HG02610 (cell line): Measurements from ENCODE around the gene FOSB.
A peak's percentile ranks its signal among the peaks of the same experiment; 100 is the strongest.

Experiments used
- ATAC-seq: cut with Tn5 transposase; IDR thresholded peaks from one replicate; pipeline ENCODE4 v1.9.1; 2021; ENCODE audit warnings: mild to moderate bottlenecking, moderate library complexity; ENCODE audit not compliant: unreplicated experiment

The FOSB gene

DNA sequence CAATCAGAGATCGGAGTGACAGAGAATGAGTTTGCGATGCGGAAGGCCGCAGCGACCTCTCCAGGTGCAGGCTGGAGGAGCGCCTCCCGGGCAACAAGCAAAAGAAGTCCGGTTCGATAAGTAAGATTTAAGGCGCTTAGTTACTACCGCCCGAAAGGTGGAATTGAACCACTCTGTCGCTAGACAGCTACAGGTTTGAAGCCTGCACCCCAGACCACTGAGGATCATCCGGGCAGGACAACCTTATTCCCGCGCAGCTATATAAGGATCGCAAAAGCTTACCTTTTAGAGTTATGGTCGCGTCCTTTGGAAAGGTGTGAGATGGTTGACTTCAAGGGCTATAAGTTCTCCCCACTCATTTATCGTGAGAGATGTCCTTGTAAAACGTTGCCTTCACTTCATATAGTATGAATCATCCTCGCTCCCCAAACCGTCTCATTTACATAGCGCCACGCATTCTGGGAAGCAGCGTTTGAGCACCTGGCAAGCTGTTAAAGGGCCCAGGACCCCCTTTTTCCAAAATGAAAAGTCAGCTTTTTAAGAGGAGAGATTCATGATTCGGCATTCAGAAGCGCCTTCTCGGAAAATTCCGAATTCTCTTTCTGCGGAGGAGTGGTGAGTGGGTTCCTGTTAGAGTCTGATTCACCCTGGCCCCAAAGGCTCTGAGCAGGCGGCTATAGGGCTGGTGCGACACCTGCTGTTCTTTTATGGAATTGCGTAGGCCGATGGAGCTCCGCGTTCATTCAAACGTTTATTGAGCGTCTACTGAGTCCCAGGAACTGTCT, 10.8 kb downstream of the FOSB start:
- peak; percentile 63 for ATAC-seq

DNA sequence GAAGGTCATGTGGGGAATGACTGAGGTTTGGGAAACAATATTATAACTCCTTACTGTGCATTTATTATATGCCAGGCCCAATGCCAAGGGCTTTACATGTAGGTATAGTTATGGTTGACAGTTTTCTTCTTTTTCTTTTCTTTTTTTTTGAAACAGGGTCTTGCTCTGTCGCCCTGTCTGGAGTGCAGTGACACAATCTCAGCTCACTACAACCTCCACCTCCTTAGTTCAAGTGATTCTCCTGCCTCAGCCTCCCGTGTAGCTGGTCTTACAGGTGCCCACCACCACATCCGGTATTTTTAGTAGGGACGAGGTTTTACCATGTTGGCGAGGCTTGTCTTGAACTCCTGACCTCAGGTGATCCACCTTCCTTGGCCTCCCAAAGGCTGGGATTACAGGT, 15.2 kb downstream of the FOSB start:
- no peak for ATAC-seq

DNA sequence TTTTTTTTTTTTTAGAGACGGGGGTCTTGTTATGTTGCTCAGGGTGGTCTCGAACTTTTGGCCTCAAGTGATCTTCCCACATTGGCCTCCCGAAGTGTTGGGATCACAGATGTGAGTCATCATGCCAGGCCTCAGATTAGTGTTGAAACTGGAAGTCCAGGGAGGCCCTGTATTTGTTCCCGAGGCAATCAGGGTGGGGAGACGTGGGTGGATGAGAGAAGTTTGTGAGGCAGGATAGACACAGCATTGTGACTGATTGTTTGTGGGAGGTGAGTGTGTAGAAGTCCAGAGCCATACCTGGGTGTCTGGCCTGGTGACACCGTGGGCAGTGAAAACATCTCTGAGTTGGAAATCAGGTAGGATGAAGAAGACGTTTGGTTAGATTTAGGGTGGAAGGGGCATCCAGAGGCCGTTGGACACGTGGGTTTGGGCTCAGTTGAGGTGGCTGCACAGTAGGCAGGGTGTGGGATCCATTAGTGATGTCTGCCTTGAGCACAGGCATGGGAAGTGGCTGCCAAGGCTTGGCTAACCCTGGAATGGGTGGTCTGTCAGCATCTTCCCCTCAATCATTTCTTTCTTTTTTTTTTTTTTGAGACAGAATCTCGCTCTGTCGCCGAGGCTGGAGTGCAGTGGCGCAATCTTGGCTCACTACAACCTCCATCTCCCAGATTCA, 16.6 kb downstream of the FOSB start:
- ATAC-seq: no peak

- ATAC-seq: peak; percentile 90
These were observed 17.7 kb downstream of the FOSB start for GRCh38 chr19:45485305-45486077.

GRCh38 chr19:45488708-45489107, 20.9 kb downstream of the FOSB start:
- ATAC-seq: no peak

DNA sequence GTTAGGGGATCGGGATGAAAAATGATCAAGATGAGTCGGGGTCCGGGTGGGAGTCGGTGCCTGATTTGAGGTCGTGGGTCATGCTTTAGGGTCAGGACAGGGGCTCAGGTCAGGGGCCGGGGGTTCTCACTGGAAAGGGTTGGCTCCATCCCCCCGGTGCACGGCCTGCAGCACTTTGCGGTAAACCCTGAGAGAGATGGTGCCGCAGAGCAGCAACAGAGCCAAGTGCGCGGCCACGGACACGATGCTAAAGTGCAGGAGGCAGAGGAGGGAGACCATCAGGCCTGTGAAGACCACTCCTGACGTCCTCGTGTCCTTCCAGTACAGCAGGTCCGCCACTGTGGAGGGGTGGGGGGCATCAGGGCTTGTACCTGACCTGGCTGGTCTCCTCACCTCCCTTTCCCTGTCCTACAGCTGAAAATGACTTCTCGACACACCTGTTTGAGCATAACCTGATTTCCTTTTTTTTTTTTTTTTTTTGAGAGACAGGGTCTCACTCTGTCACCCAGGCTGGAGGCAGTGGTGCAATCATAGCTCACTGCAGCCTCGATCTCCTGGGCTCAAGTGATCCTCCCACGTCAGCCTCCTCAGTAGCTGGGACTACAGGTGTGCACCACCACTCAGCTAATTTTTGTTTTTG, 21.5 kb downstream of the FOSB start:
- ATAC-seq: no peak

- ATAC-seq: no peak
These were observed 24.4 kb downstream of the FOSB start for GRCh38 chr19:45492137-45492626.

- ATAC-seq: no peak
These were observed 25.1 kb downstream of the FOSB start for GRCh38 chr19:45492627-45493470.

GRCh38 chr19:45494261-45494916, 26.6 kb downstream of the FOSB start:
- ATAC-seq: no peak

- no peak for ATAC-seq
These were observed 27.4 kb downstream of the FOSB start for GRCh38 chr19:45495178-45495577.

DNA sequence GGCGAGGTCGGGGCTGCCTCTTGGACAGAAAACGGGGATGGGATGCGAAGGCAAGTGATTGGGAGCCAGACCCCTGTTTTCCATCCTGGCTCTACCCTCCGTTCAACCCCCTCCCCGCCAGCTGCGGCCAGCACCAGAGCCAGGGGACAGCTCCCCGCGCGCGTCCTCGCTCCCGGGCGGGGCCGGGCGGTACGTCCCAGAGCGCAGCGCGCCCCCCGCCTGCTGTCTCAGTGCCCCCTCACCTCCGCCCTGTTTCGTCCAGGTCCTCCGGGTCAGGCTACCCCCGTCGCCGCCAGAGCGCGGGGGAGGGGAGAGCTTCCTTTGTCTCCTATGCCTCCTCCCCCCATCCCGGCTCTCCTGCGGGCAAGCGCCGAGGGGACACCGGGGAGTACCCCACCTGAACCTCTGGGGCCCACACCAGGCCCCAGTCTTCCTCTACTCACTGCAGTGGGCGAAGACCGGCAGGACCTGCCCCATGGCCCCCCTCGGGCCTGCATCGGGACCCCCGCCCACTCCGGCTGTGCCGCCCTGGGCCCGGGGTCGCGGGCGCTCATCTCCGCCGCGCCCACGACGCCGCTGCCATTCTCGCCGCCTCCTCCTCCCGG, 28.7 kb downstream of the FOSB start:
- no peak for ATAC-seq

- no peak for ATAC-seq
These were observed 30.0 kb downstream of the FOSB start for GRCh38 chr19:45497791-45498190.

DNA sequence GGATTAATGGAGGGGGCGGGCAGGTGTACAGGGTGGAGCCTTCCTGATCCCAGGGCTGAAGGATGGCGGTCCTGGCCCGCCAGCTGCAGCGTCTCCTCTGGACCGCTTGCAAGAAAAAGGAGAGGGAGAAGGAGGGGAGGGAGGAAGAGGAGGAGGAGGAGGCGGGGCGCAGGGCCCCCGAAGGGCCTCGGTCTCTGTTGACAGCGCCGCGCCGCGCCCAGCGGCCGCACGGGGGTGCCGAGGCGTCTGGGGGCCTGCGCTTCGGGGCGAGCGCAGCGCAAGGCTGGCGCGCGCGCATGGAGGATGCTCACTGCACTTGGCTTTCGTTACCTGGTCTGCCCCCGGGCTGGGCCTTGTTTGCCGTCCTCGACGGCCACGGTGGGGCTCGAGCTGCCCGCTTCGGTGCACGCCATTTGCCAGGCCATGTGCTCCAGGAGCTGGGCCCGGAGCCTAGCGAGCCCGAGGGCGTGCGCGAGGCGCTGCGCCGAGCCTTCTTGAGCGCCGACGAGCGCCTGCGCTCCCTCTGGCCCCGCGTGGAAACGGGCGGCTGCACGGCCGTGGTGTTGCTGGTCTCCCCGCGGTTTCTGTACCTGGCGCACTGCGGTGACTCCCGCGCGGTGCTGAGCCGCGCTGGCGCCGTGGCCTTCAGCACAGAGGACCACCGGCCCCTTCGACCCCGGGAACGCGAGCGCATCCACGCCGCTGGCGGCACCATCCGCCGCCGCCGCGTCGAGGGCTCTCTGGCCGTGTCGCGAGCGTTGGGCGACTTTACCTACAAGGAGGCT, 30.8 kb downstream of the FOSB start, which contains the start of gene PPM1N:
Gene PPM1N (plus strand): TSS at position 33 of the 785 bp plus-strand sequence. CDS start 30 bp downstream, at position 63.
- no peak for ATAC-seq

DNA sequence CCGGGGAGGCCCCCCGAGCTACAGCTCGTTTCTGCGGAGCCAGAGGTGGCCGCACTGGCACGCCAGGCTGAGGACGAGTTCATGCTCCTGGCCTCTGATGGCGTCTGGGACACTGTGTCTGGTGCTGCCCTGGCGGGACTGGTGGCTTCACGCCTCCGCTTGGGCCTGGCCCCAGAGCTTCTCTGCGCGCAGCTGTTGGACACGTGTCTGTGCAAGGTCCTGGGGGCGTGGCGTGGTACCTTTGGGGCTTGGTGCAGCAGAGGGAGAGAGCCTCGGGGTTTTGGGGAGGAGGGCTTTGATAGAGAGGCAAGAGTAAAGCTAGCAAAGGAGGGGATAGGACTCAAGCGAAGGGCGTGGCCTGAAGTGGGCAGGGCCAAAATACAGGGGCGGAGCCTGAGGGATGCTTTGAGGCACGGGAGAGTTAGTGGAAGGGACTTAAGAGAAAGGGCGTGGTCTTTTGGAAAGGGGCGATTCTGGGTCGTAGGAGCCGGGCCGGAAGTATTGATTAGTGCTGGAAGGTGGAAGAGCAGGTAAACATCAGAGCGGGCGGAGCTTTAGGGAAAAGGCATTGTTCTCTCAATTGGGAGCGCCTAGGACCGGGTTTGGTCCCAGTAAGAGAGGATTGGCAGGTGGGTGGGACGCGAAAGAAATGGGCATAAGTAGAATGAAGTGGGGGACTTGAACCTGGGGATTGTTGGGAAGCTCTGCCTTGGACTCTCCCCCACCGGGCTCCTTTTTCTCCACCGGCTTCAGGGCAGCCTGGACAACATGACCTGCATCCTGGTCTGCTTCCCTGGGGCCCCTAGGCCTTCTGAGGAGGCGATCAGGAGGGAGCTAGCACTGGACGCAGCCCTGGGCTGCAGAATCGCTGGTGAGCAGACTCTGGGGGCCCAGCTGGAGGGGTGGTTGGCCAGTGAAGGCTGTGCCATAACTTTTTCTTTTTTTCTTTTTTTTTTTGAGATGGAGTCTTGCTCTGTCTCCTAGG, 31.7 kb downstream of the FOSB start:
- ATAC-seq: no peak

GRCh38 chr19:45500918-45501729, 33.3 kb downstream of the FOSB start:
- no peak for ATAC-seq

- ATAC-seq: no peak
These were observed 33.9 kb downstream of the FOSB start for GRCh38 chr19:45501730-45502014.

DNA sequence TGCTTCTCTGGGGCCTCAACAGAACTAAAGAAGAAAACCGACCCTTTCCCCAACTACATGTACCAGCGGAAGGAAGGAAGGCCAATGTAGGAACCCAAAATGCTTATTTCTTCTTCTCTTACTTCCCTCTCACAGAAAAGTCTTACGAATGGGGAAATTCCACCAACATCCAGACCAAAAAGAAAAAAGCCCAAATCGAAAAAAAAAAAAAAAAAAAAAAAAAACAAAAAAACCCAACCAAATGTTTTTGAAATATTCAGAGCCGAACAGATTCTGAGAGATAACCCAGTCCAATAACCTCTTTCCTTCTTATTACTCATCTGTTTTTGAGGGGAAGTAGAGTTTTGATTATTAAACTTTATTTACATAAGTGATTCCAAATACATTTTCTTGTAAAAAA, 34.3 kb downstream of the FOSB start:
- no peak for ATAC-seq
